Stimulated activated CD4-positive, alpha-beta T cell treated with anti-CD3 and anti-CD28 coated beads, Interleukin-15, amount 100 ng/mL, for 24 hours (primary cell): ENCODE measurements around the gene PTPRN.
"Not testable (repeated sequence)": the region's sequence is repeated elsewhere in the genome, so short reads cannot be mapped to it uniquely, and the experiment has no call there.

Source experiments
- DNase-seq: peaks from one replicate; pipeline ENCODE4 v3.0.0-alpha.2; 2020

PTPRN gene

GRCh38 chr2:219306047-219306446 lies 3.2 kb downstream of the PTPRN start:
- DNase-seq: no peak

- no peak for DNase-seq
Measured at GRCh38 chr2:219304223-219304622, 5.0 kb downstream of the PTPRN start.

GRCh38 chr2:219302412-219302968 lies 6.7 kb downstream of the PTPRN start:
- no peak for DNase-seq

GRCh38 chr2:219300022-219300421 lies 9.2 kb downstream of the PTPRN start:
- no peak for DNase-seq

- no peak for DNase-seq
Measured at GRCh38 chr2:219299372-219299760, 9.8 kb downstream of the PTPRN start.

- DNase-seq: peak; percentile 92
Measured at GRCh38 chr2:219298759-219299371, 10.3 kb downstream of the PTPRN start.

GRCh38 chr2:219297766-219298456 lies 11.3 kb downstream of the PTPRN start:
- no peak for DNase-seq

- no peak for DNase-seq
Measured at GRCh38 chr2:219296631-219297391, 12.4 kb downstream of the PTPRN start.

- no peak for DNase-seq
Measured at GRCh38 chr2:219296142-219296541, 13.1 kb downstream of the PTPRN start.

- DNase-seq: peak; percentile 91
Measured at GRCh38 chr2:219294356-219295351, 14.5 kb downstream of the PTPRN start.

GRCh38 chr2:219293736-219294231 lies 15.4 kb downstream of the PTPRN start:
- no peak for DNase-seq

GRCh38 chr2:219292616-219293015 lies 16.6 kb downstream of the PTPRN start:
- no peak for DNase-seq

GRCh38 chr2:219291910-219292490 lies 17.2 kb downstream of the PTPRN start:
- DNase-seq: no peak

- DNase-seq: no peak
Measured at GRCh38 chr2:219291394-219291793, 17.8 kb downstream of the PTPRN start.

- no peak for DNase-seq
Measured at GRCh38 chr2:219290381-219291171, 18.6 kb downstream of the PTPRN start.

GRCh38 chr2:219289537-219290361 lies 19.5 kb downstream of the PTPRN start:
- DNase-seq: no peak

- DNase-seq: no peak
Measured at GRCh38 chr2:219289195-219289536, 20.0 kb downstream of the PTPRN start.

GRCh38 chr2:219287580-219288265 lies 21.5 kb downstream of the PTPRN start:
- DNase-seq: no peak

GRCh38 chr2:219287116-219287440 lies 22.1 kb downstream of the PTPRN start:
- DNase-seq: not testable (repeated sequence)
